B cell (primary cell): ENCODE data around the gene IPO13.

Experiments used
- CTCF ChIP-seq: fragments of 200-600 bp; IDR thresholded peaks from one replicate; pipeline ENCODE4 v1.8.0; 2022; ENCODE audit warnings: antibody characterized with exemption, mild to moderate bottlenecking
- EZH2 ChIP-seq: IDR thresholded peaks from 2 replicates; pipeline ENCODE4 v1.6.1; 2012; ENCODE audit warnings: borderline replicate concordance, low read depth, mild to moderate bottlenecking, moderate library complexity, low read length; ENCODE audit not compliant: insufficient read depth, poor library complexity, severe bottlenecking

- no peak for TF ChIP-seq CTCF
- TF ChIP-seq EZH2: no peak
Observed at GRCh38 chr1:43937179-43937865, 9.4 kb upstream of the IPO13 start.
